GM12878 (cell line): ENCODE data around the gene MUC20. TPM values are rescaled to one million over a fixed set of nuclear protein-coding genes. Genes with fewer than 3 reads are reported as not detected.

Experiments
- ATAC-seq: fragments of 200-7000 bp; cut with Tn5 transposase; 3 replicates; pipeline ENCODE4 v1.9.1; 2020; ENCODE audit warnings: mild to moderate bottlenecking, moderate library complexity
- BruUV-seq: library from RNA; stranded (reverse); fragments of 400-500 nt; replicated peaks from 2 replicates; lab custom pipeline; 2021; lab: Mats Ljungman, UMichigan
- CTCF ChIA-PET: fragments of 300-600 bp; sonication (Branson Sonifier 250); formaldehyde crosslinking; extraction: SDS; loops from one replicate; lab custom pipeline; 2021; ENCODE audit warnings: inconsistent platforms; lab: Yijun Ruan, JAX
- POLR2A ChIA-PET: fragments of 350-600 bp; formaldehyde crosslinking; extraction: SDS; loops from one replicate; lab custom pipeline; 2021; ENCODE audit warnings: inconsistent platforms; lab: Charles Lee
- RAD21 ChIA-PET: fragments of 300-600 bp; sonication (Branson Sonifier 250); formaldehyde crosslinking; loops from one replicate; lab custom pipeline; 2023; ENCODE audit warnings: antibody characterized with exemption; ENCODE audit not compliant: unreplicated experiment; lab: Charles Lee
- SMC1A ChIA-PET: fragments of 300-600 bp; sonication (Branson Sonifier 250); formaldehyde crosslinking; loops from one replicate; lab custom pipeline; 2023; ENCODE audit not compliant: unreplicated experiment, uncharacterized antibody; lab: Charles Lee
- DNase-seq: peaks from one replicate; pipeline ENCODE4 v3.0.0-alpha.2; 2011; ENCODE audit warnings: low read depth, low spot score
- FAIRE-seq: peaks from 3 replicates; lab custom pipeline; 2011; peaks lifted over from hg19 to GRCh38; lab: Jason Lieb, UNC
- H2AFZ ChIP-seq: 2 replicates; pipeline ENCODE4 v1.6.0; 2011; ENCODE audit warnings: low read depth, low read length, control low read depth; ENCODE audit not compliant: control insufficient read depth
- H3K27ac ChIP-seq: 2 replicates; pipeline ENCODE4 v1.5.1; 2011; ENCODE audit warnings: control low read depth; ENCODE audit not compliant: control insufficient read depth, insufficient read depth
- H3K27me3 ChIP-seq, 2 experiments: replicated peaks in 1 of 2; 2 replicates each; pipeline versions ENCODE4 v1.6.0 to v1.6.1; 2011; ENCODE audit warnings: low read length in 1 of 2; ENCODE audit not compliant: control insufficient read depth in 2 of 2, insufficient read depth in 2 of 2
- H3K36me3 ChIP-seq, 2 experiments: 2 replicates each; pipeline ENCODE4 v1.5.1; 2011; ENCODE audit warnings: low read length in 1 of 2; ENCODE audit not compliant: control insufficient read depth in 2 of 2, insufficient read depth in 2 of 2
- H3K4me1 ChIP-seq: 2 replicates; pipeline ENCODE4 v1.6.1; 2011; ENCODE audit warnings: mild to moderate bottlenecking, low read length, moderate library complexity, mixed read lengths; ENCODE audit not compliant: control insufficient read depth, insufficient read depth
- H3K4me2 ChIP-seq: 2 replicates; pipeline ENCODE4 v1.6.0; 2011; ENCODE audit warnings: control low read depth; ENCODE audit not compliant: control insufficient read depth, insufficient read depth
- H3K4me3 ChIP-seq: fragments of 200-600 bp; sonication (generic); 2 replicates; pipeline ENCODE4 v1.5.1; 2016
- H3K79me2 ChIP-seq: 2 replicates; pipeline ENCODE4 v1.6.0; 2011; ENCODE audit warnings: low read length; ENCODE audit not compliant: control insufficient read depth, insufficient read depth
- H3K9ac ChIP-seq: 2 replicates; pipeline ENCODE4 v1.8.0; 2011; ENCODE audit warnings: low read length, control low read depth, mixed read lengths; ENCODE audit not compliant: control insufficient read depth, insufficient read depth
- H3K9me3 ChIP-seq: replicated peaks from 3 replicates; pipeline ENCODE4 v1.5.1; 2011; ENCODE audit warnings: mild to moderate bottlenecking, low read length; ENCODE audit not compliant: control insufficient read depth, insufficient read depth
- H4K20me1 ChIP-seq: 2 replicates; pipeline ENCODE4 v1.6.0; 2011; ENCODE audit not compliant: control insufficient read depth, insufficient read depth
- CBFB ChIP-seq: IDR thresholded peaks from 2 replicates; pipeline ENCODE4 v1.6.1; 2016; ENCODE audit warnings: antibody characterized with exemption, low read depth
- CEBPB ChIP-seq, 2 experiments: fragments of 150-350 bp in 1 of 2; IDR thresholded peaks; 2 replicates each; pipeline ENCODE4 v1.6.1; 2012 to 2014; ENCODE audit warnings: low read depth in 2 of 2, low read length in 2 of 2, borderline replicate concordance in 1 of 2, inconsistent platforms in 1 of 2
- CHD1 ChIP-seq: IDR thresholded peaks from 2 replicates; pipeline ENCODE4 v1.6.1; 2012; ENCODE audit warnings: low read depth, low read length, improper control_type of control experiment
- EED ChIP-seq: sonication (generic); IDR thresholded peaks from 2 replicates; pipeline ENCODE4 v1.6.1; 2016; ENCODE audit warnings: antibody characterized with exemption, low read depth
- JUND ChIP-seq: IDR thresholded peaks from 2 replicates; pipeline ENCODE4 v1.6.1; 2012; ENCODE audit warnings: low read depth, mild to moderate bottlenecking, low read length, improper control_type of control experiment, moderate library complexity
- LARP7 ChIP-seq: fragments of 450-650 bp; IDR thresholded peaks from 2 replicates; pipeline ENCODE4 v1.6.1; 2017; ENCODE audit warnings: mild to moderate bottlenecking
- MAX ChIP-seq: IDR thresholded peaks from 2 replicates; pipeline ENCODE4 v1.6.1; 2012; ENCODE audit warnings: low read depth, low read length, improper control_type of control experiment
- MEF2B ChIP-seq: fragments of 450-650 bp; IDR thresholded peaks from 2 replicates; pipeline ENCODE4 v1.6.1; 2018; ENCODE audit warnings: mild to moderate bottlenecking, moderate library complexity; ENCODE audit not compliant: partially characterized antibody, poor library complexity, severe bottlenecking
- MYC ChIP-seq: IDR thresholded peaks from 2 replicates; pipeline ENCODE4 v1.6.1; 2011; ENCODE audit warnings: mild to moderate bottlenecking, low read length, moderate library complexity, inconsistent platforms; ENCODE audit not compliant: insufficient read depth, insufficient replicate concordance, insufficient read length, severe bottlenecking
- NFIC ChIP-seq: IDR thresholded peaks from 2 replicates; pipeline ENCODE4 v1.6.1; 2012; ENCODE audit warnings: low read depth, mild to moderate bottlenecking, inconsistent platforms, low read length, moderate library complexity
- POLR2A ChIP-seq: IDR thresholded peaks from 2 replicates; pipeline ENCODE4 v1.6.1; 2011; ENCODE audit warnings: low read depth, mild to moderate bottlenecking, low read length
- POLR2AphosphoS2 ChIP-seq: IDR thresholded peaks from 2 replicates; pipeline ENCODE4 v1.6.1; 2011; ENCODE audit warnings: low read depth, mild to moderate bottlenecking, low read length, improper control_type of control experiment, moderate library complexity
- RB1 ChIP-seq: fragments of 450-650 bp; formaldehyde crosslinking; IDR thresholded peaks from 2 replicates; pipeline ENCODE4 v1.6.1; 2017; ENCODE audit warnings: mild to moderate bottlenecking, borderline replicate concordance
- RELA ChIP-seq: fragments of 450-650 bp; IDR thresholded peaks from 2 replicates; pipeline ENCODE4 v1.8.0; 2014; ENCODE audit warnings: borderline replicate concordance; ENCODE audit not compliant: partially characterized antibody
- RUNX3 ChIP-seq: IDR thresholded peaks from 2 replicates; pipeline ENCODE4 v1.6.1; 2012; ENCODE audit warnings: low read length, inconsistent platforms
- SP1 ChIP-seq: IDR thresholded peaks from one replicate; pipeline ENCODE4 v1.6.1; 2011; ENCODE audit warnings: low read depth, low read length
- SPI1 ChIP-seq: IDR thresholded peaks from 2 replicates; pipeline ENCODE4 v1.6.1; 2011; ENCODE audit warnings: low read depth, mild to moderate bottlenecking, low read length, moderate library complexity, borderline replicate concordance; ENCODE audit not compliant: insufficient read depth
- SUPT20H ChIP-seq: IDR thresholded peaks from 2 replicates; pipeline ENCODE4 v1.6.1; 2011; ENCODE audit warnings: low read depth, mild to moderate bottlenecking, low read length, moderate library complexity, borderline replicate concordance; ENCODE audit not compliant: control insufficient read depth
- USF1 ChIP-seq: IDR thresholded peaks from 2 replicates; pipeline ENCODE4 v1.6.1; 2011; ENCODE audit warnings: borderline replicate concordance, low read depth, mild to moderate bottlenecking, moderate library complexity, mixed read lengths, low read length; ENCODE audit not compliant: insufficient read depth; ENCODE audit errors: extremely low read length
- ZNF217 ChIP-seq: fragments of 450-650 bp; IDR thresholded peaks from 2 replicates; pipeline ENCODE4 v1.6.1; 2017; ENCODE audit warnings: antibody characterized with exemption, mild to moderate bottlenecking
- ZZZ3 ChIP-seq: IDR thresholded peaks from 2 replicates; pipeline ENCODE4 v1.6.1; 2011; ENCODE audit warnings: low read depth; ENCODE audit not compliant: control insufficient read depth, insufficient read length
- WGBS: methylation state at CpG from one replicate; pipeline ENCODE4 v1.1.6; 2016; ENCODE audit warnings: low lambda C conversion rate; ENCODE audit not compliant: insufficient replicate concordance, insufficient coverage; ENCODE audit errors: missing lambda C conversion rate; 5-methylcytosine and 5-hydroxymethylcytosine counted together
- in situ Hi-C: fragments of 300-500 bp; cut with MboI; formaldehyde crosslinking; loops from 9 replicates; pipeline ENCODE4 v1.14.3; 2018; ENCODE audit warnings: mixed read lengths
- intact Hi-C: fragments of 100-400 bp; cut with micrococcal nuclease; formaldehyde crosslinking; loops from one replicate; pipeline ENCODE4 v1.14.2; 2022; ENCODE audit not compliant: unreplicated experiment
- polyA plus RNA-seq, 11 experiments: library from polyadenylated mRNA; depleted of rRNA in 4 of 11; unstranded in 6 of 11; stranded (reverse) in 5 of 11; fragments of >200 nt; fragmentation: Nextera tagmentation in 4 of 11; fragmentation: Illumina TruSeq in 1 of 11; extraction: Ambion mirVana in 4 of 11; extraction: Trizol in 1 of 11; gene quantifications; 1 replicate in 1 of 11; 2 replicates in 10 of 11; pipeline versions ENCODE4 v1.2.1 to v1.2.3, GENCODE V29; 2011 to 2016; ENCODE audit warnings: inconsistent platforms in 2 of 11, missing spikeins in 2 of 11, low read depth in 1 of 11
- total RNA-seq, 4 experiments: library from RNA; depleted of rRNA in 3 of 4; stranded (reverse); fragments of >200 nt in 3 of 4; fragmentation: Illumina TruSeq in 1 of 4; extraction: Trizol in 1 of 4; gene quantifications; 2 replicates each; pipeline versions ENCODE4 v1.2.1 to v1.2.3, GENCODE V29; 2013 to 2021

Gene MUC20
- total and polyA plus RNA-seq, 10 of the 15 experiments (the other 5 are each of a cell fraction or from before 2014, with no cell fraction given) = 0.04 to 0.46 (median 0.17) TPM; not detected in 3

GRCh38 chr3:195729476-195730251 lies 8.9 kb downstream of the MUC20 start (continued):
- no peak for TF ChIP-seq CHD1
- TF ChIP-seq NFIC = no peak
- no peak for TF ChIP-seq MYC
- TF ChIP-seq EED = no peak
- TF ChIP-seq, all 136 proteins: peak for 0

- H3K4me2 ChIP-seq = no peak overlapping the region
- H3K27me3 ChIP-seq = no peaks in the 10 kb centered on the region
- no peaks in the 10 kb centered on the region for H3K36me3 ChIP-seq
- ChIA-PET SMC1A (no interaction called here), RAD21 (no interaction called here), CTCF (no interaction called here), POLR2A (no interaction called here)
- H3K4me1 ChIP-seq = no peaks in the 10 kb centered on the region
- H3K9ac ChIP-seq = no peak overlapping the region
- no peak overlapping the region for H2AFZ ChIP-seq
- no TSS peak for BruUV-seq
- no peak overlapping the region for H3K4me3 ChIP-seq
- FAIRE-seq = no peak
- H3K79me2 ChIP-seq = no peaks in the 10 kb centered on the region
- in situ Hi-C loops (no loop called here), intact Hi-C loops (no loop called here)
- WGBS = 47% methylated on average over 11 of the region's 11 CpGs
- DNase-seq = no peak
- no peak overlapping the region for H3K27ac ChIP-seq
- TF ChIP-seq LARP7 = no peak
- no peak for TF ChIP-seq SPI1
- no peak for TF ChIP-seq RB1
- no peak for TF ChIP-seq USF1
- no peak for TF ChIP-seq RUNX3
- TF ChIP-seq RELA = no peak
- TF ChIP-seq SP1 = no peak
- no peak for TF ChIP-seq MAX
- TF ChIP-seq SUPT20H = no peak
- no peak for TF ChIP-seq JUND
- TF ChIP-seq CEBPB (IDR thresholded peaks at IDR 0.05; ENCODE audit: borderline replicate concordance in 1 of 2, low read depth in 2 of 2, low read length in 2 of 2) = no peak
- no peak for TF ChIP-seq POLR2A
- no peak for TF ChIP-seq POLR2AphosphoS2
- TF ChIP-seq ZZZ3 = no peak
- no peak for TF ChIP-seq MEF2B
- no peak for TF ChIP-seq ZNF217
- TF ChIP-seq CBFB = no peak
- no peak for ATAC-seq
- no peaks in the 10 kb centered on the region for H3K9me3 ChIP-seq
- no peaks in the 10 kb centered on the region for H4K20me1 ChIP-seq
These were observed 10.7 kb downstream of the MUC20 start for GRCh38 chr3:195731356-195731905.
